ENCODE data around the gene GOLGA2. TPM values are rescaled to one million over a fixed set of nuclear protein-coding genes. Genes with fewer than 3 reads are reported as not detected.

The GOLGA2 gene
- total RNA-seq, 1 donor from 2014 or later, result 25.2 TPM

GRCh38 chr9:128321343-128321742, 45.5 kb upstream of the GOLGA2 start:
- H3K36me3 Mint-ChIP-seq, result peaks cover 5% of the 10 kb centered on the region
- Histone ChIP-seq H3K27me3 (no peaks in the 10 kb centered on the region), H3K4me3 (peak overlapping the region; percentile 94), H3K4me2 (peak overlapping the region; percentile 97), H3K79me2 (ENCODE audit: low read depth) (peaks cover 38% of the 10 kb centered on the region), H3K4me1 (peaks cover 11% of the 10 kb centered on the region), H2AFZ (replicated peaks) (no peak overlapping the region), H3K9ac (peak overlapping the region; percentile 52), H3K36me3 (no peaks in the 10 kb centered on the region), H4K20me1 (ENCODE audit: low read depth) (no peaks in the 10 kb centered on the region), H3K9me3 (ENCODE audit: low read depth) (no peaks in the 10 kb centered on the region), H3K27ac (no peak overlapping the region), H3F3A (ENCODE audit: low read depth) (no peaks in the 10 kb centered on the region)
- H3K4me3 Mint-ChIP-seq, result peak overlapping the region; percentile 99
- no peaks in the 10 kb centered on the region for H3K9me3 Mint-ChIP-seq
- DNase-seq (ENCODE audit: low spot score), result no peak
- H3K4me1 Mint-ChIP-seq, result peaks cover 13% of the 10 kb centered on the region
- no peak overlapping the region for H3K27ac Mint-ChIP-seq
- no peak for TF ChIP-seq EZH2 (IDR thresholded peaks at IDR 0.05)
- TF ChIP-seq CTCF (IDR thresholded peaks at IDR 0.05), result no peak
- TF ChIP-seq EZH2phosphoT487 (IDR thresholded peaks at IDR 0.05), result no peak
- H3K27me3 Mint-ChIP-seq (ENCODE audit: insufficient read depth, low read depth), result peaks cover 4% of the 10 kb centered on the region

DNA sequence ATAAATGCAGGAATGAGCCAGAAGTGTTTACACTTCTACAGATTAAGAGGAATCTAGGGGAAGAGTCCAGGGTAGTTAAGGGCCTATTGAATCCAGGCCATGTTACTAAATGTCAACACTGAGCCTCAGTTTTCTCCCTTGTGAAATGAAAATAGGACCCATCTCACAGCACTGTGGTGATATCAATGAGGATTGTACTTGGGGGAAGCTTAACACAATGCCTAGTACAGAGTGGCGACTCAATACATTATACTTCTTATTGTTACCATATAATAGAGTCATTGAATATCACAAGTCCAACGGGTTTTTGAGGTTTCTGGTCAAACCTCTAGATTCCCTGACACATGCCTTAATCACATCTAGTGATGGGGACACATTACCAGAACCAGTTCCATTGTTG, 41.8 kb upstream of the GOLGA2 start:
- TF ChIP-seq EZH2phosphoT487 (IDR thresholded peaks at IDR 0.05) (no peak), CTCF (IDR thresholded peaks at IDR 0.05) (no peak), EZH2 (IDR thresholded peaks at IDR 0.05) (no peak)
- H3K36me3 ChIP-seq, result no peaks in the 10 kb centered on the region
- peaks cover 8% of the 10 kb centered on the region for H3K36me3 Mint-ChIP-seq
- H4K20me1 ChIP-seq (ENCODE audit: low read depth), result no peaks in the 10 kb centered on the region
- H3K4me2 ChIP-seq, result no peak overlapping the region
- no peak overlapping the region for H3K27ac Mint-ChIP-seq
- no peak overlapping the region for H2AFZ ChIP-seq (replicated peaks)
- no peaks in the 10 kb centered on the region for H3K9me3 ChIP-seq (ENCODE audit: low read depth)
- no peak overlapping the region for H3K9ac ChIP-seq
- H3K4me3 Mint-ChIP-seq, result no peak overlapping the region
- peaks cover 4% of the 10 kb centered on the region for H3K4me1 ChIP-seq
- no peaks in the 10 kb centered on the region for H3K9me3 Mint-ChIP-seq
- no peaks in the 10 kb centered on the region for H3F3A ChIP-seq (ENCODE audit: low read depth)
- peaks cover 16% of the 10 kb centered on the region for H3K79me2 ChIP-seq (ENCODE audit: low read depth)
- H3K27me3 ChIP-seq, result no peaks in the 10 kb centered on the region
- H3K4me1 Mint-ChIP-seq, result no peaks in the 10 kb centered on the region
- no peak for DNase-seq (ENCODE audit: low spot score)
- H3K27me3 Mint-ChIP-seq (ENCODE audit: insufficient read depth, low read depth), result peaks cover 4% of the 10 kb centered on the region
- no peak overlapping the region for H3K4me3 ChIP-seq
- H3K27ac ChIP-seq, result no peak overlapping the region

- H3K27me3 ChIP-seq, result no peaks in the 10 kb centered on the region
- peaks cover 2% of the 10 kb centered on the region for H3K27me3 Mint-ChIP-seq (ENCODE audit: insufficient read depth, low read depth)
- peaks cover 2% of the 10 kb centered on the region for H3K4me1 ChIP-seq
- H3K4me3 ChIP-seq, result no peak overlapping the region
- H3K36me3 Mint-ChIP-seq, result peaks cover 8% of the 10 kb centered on the region
- no peaks in the 10 kb centered on the region for H3K36me3 ChIP-seq
- H3K9me3 Mint-ChIP-seq, result no peaks in the 10 kb centered on the region
- H3K4me1 Mint-ChIP-seq, result no peaks in the 10 kb centered on the region
- TF ChIP-seq EZH2phosphoT487 (IDR thresholded peaks at IDR 0.05), result no peak
- no peak for TF ChIP-seq EZH2 (IDR thresholded peaks at IDR 0.05)
- no peaks in the 10 kb centered on the region for H4K20me1 ChIP-seq (ENCODE audit: low read depth)
- H3K27ac Mint-ChIP-seq, result no peak overlapping the region
- no peak overlapping the region for H3K4me2 ChIP-seq
- no peak overlapping the region for H3K4me3 Mint-ChIP-seq
- no peak overlapping the region for H2AFZ ChIP-seq (replicated peaks)
- peaks cover 9% of the 10 kb centered on the region for H3K79me2 ChIP-seq (ENCODE audit: low read depth)
- no peak overlapping the region for H3K9ac ChIP-seq
- DNase-seq (ENCODE audit: low spot score), result no peak
- no peaks in the 10 kb centered on the region for H3F3A ChIP-seq (ENCODE audit: low read depth)
- H3K27ac ChIP-seq, result no peak overlapping the region
- no peaks in the 10 kb centered on the region for H3K9me3 ChIP-seq (ENCODE audit: low read depth)
These were observed 40.6 kb upstream of the GOLGA2 start for GRCh38 chr9:128316421-128316820.

DNA sequence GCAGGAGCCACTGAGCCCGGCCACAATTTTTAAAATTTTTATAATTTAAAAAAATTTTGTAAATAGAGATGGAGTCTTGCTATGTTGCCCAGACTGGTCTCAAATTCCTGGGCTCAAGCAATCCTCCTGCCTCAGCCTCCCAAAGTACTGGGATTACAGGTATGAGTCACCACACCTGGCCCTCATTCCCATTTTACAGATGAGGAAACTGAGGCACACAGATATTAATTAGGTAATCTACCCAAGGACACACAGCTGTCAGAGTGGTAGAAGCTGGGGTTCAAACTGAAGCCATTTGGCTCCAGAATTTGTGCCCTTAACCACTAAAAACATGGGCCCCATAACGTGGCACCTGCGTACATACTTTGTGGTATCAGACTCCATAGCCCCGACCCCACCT, 38.9 kb upstream of the GOLGA2 start:
- no peak overlapping the region for H3K9ac ChIP-seq
- H4K20me1 ChIP-seq (ENCODE audit: low read depth), result no peaks in the 10 kb centered on the region
- no peak overlapping the region for H3K4me2 ChIP-seq
- H3K9me3 ChIP-seq (ENCODE audit: low read depth), result no peaks in the 10 kb centered on the region
- H3K4me3 ChIP-seq, result no peak overlapping the region
- no peak overlapping the region for H3K27ac ChIP-seq
- no peak for DNase-seq (ENCODE audit: low spot score)
- no peak for TF ChIP-seq EZH2 (IDR thresholded peaks at IDR 0.05)
- TF ChIP-seq EZH2phosphoT487 (IDR thresholded peaks at IDR 0.05), result no peak
- TF ChIP-seq CTCF (IDR thresholded peaks at IDR 0.05), result no peak
- no peaks in the 10 kb centered on the region for H3F3A ChIP-seq (ENCODE audit: low read depth)
- no peak overlapping the region for H2AFZ ChIP-seq (replicated peaks)
- no peaks in the 10 kb centered on the region for H3K9me3 Mint-ChIP-seq
- peaks cover 2% of the 10 kb centered on the region for H3K27me3 Mint-ChIP-seq (ENCODE audit: insufficient read depth, low read depth)
- H3K36me3 Mint-ChIP-seq, result peaks cover 11% of the 10 kb centered on the region
- no peak overlapping the region for H3K4me3 Mint-ChIP-seq
- no peak overlapping the region for H3K27ac Mint-ChIP-seq
- no peaks in the 10 kb centered on the region for H3K36me3 ChIP-seq
- no peaks in the 10 kb centered on the region for H3K4me1 Mint-ChIP-seq
- H3K27me3 ChIP-seq, result no peaks in the 10 kb centered on the region
- no peaks in the 10 kb centered on the region for H3K79me2 ChIP-seq (ENCODE audit: low read depth)
- H3K4me1 ChIP-seq, result no peaks in the 10 kb centered on the region

All from neural progenitor cell (in vitro differentiated cells).